CD14-positive monocyte (primary cell): ENCODE results near the gene LRRC45. TPM values are rescaled to one million over a fixed set of nuclear protein-coding genes. Genes with fewer than 3 reads are reported as not detected.

ENCODE experiments used
- DNase-seq, 3 donors: peaks; one replicate each; pipeline ENCODE4 v3.0.0-alpha.2; 2011 to 2022
- H2AFZ ChIP-seq: 2 replicates; pipeline ENCODE4 v1.6.0; 2012; ENCODE audit warnings: mild to moderate bottlenecking, low read depth, low read length, inconsistent platforms; ENCODE audit not compliant: insufficient read depth, poor library complexity, severe bottlenecking
- H3K27ac ChIP-seq, 2 donors: 1 replicate in 1 of 2; 2 replicates in 1 of 2; pipeline ENCODE4 v1.5.1; 2012 to 2013; ENCODE audit warnings: low read length in 2 of 2, control low read depth in 1 of 2, inconsistent platforms in 1 of 2, low read depth in 1 of 2, mild to moderate bottlenecking in 1 of 2
- H3K27me3 ChIP-seq, 2 donors: one replicate each; pipeline versions ENCODE4 v1.6.0 to v1.6.1; 2011 to 2013; ENCODE audit warnings: low read length in 2 of 2; ENCODE audit not compliant: control insufficient read depth in 2 of 2, insufficient read depth in 2 of 2
- H3K36me3 ChIP-seq, 2 donors: replicated peaks in 1 of 2; 1 replicate in 1 of 2; 2 replicates in 1 of 2; pipeline versions ENCODE4 v1.5.1 to v1.6.1; 2012 to 2013; ENCODE audit warnings: low read length in 2 of 2, control low read depth in 1 of 2, inconsistent platforms in 1 of 2, mild to moderate bottlenecking in 1 of 2; ENCODE audit not compliant: insufficient read depth in 2 of 2, control insufficient read depth in 1 of 2
- H3K4me1 ChIP-seq, 2 donors: 1 replicate in 1 of 2; 2 replicates in 1 of 2; pipeline versions ENCODE4 v1.5.1 to v1.6.1; 2012 to 2013; ENCODE audit warnings: low read length in 2 of 2, control low read depth in 1 of 2, inconsistent platforms in 1 of 2, mild to moderate bottlenecking in 1 of 2, moderate library complexity in 1 of 2; ENCODE audit not compliant: insufficient read depth in 2 of 2, control insufficient read depth in 1 of 2
- H3K4me2 ChIP-seq: replicated peaks from 2 replicates; pipeline ENCODE3; 2012; ENCODE audit warnings: low read length, moderate library complexity, mild to moderate bottlenecking; ENCODE audit not compliant: poor library complexity, severe bottlenecking; ENCODE audit errors: extremely low read depth
- H3K4me3 ChIP-seq, 3 experiments: fragments of 200-600 bp in 1 of 3; sonication (generic) in 1 of 3; replicated peaks in 1 of 3; 1 replicate in 2 of 3; 2 replicates in 1 of 3; pipeline ENCODE4 v1.5.1; 2011 to 2013; ENCODE audit warnings: low read length in 3 of 3, mild to moderate bottlenecking in 3 of 3, control low read depth in 2 of 3, low read depth in 2 of 3, inconsistent platforms in 1 of 3, moderate library complexity in 1 of 3
- H3K79me2 ChIP-seq: 2 replicates; pipeline ENCODE4 v1.6.0; 2012; ENCODE audit warnings: mild to moderate bottlenecking, control low read depth, inconsistent platforms, low read length, moderate library complexity; ENCODE audit not compliant: insufficient read depth
- H3K9ac ChIP-seq: 2 replicates; pipeline ENCODE4 v1.6.0; 2017; ENCODE audit warnings: low read length, mild to moderate bottlenecking; ENCODE audit not compliant: insufficient read depth, poor library complexity, severe bottlenecking
- H3K9me3 ChIP-seq, 2 donors: replicated peaks in 1 of 2; 1 replicate in 1 of 2; 2 replicates in 1 of 2; pipeline versions ENCODE4 v1.5.1 to v1.6.1; 2012 to 2013; ENCODE audit warnings: low read length in 2 of 2, control low read depth in 1 of 2; ENCODE audit not compliant: control insufficient read depth in 1 of 2, insufficient read depth in 1 of 2
- H4K20me1 ChIP-seq: 2 replicates; pipeline ENCODE4 v1.6.0; 2012; ENCODE audit warnings: mild to moderate bottlenecking, low read length, control low read depth, moderate library complexity; ENCODE audit not compliant: insufficient read depth
- H3K27ac Mint-ChIP-seq, 7 donors: one replicate each; pipeline ENCODE4 v1.8.0; 2020; ENCODE audit warnings: mild to moderate bottlenecking in 7 of 7, mixed read lengths in 7 of 7, moderate library complexity in 6 of 7, inconsistent platforms in 2 of 7
- H3K27me3 Mint-ChIP-seq, 3 donors: one replicate each; pipeline ENCODE4 v1.8.0; 2021 to 2022; ENCODE audit warnings: low read depth in 3 of 3, mild to moderate bottlenecking in 3 of 3, mixed read lengths in 3 of 3, moderate library complexity in 3 of 3, inconsistent platforms in 1 of 3
- H3K36me3 Mint-ChIP-seq, 2 donors: one replicate each; pipeline ENCODE4 v1.8.0; 2020; ENCODE audit warnings: mixed read lengths in 2 of 2, inconsistent platforms in 1 of 2, mild to moderate bottlenecking in 1 of 2
- H3K4me1 Mint-ChIP-seq: one replicate; pipeline ENCODE4 v1.8.0; 2020; ENCODE audit warnings: mild to moderate bottlenecking, mixed read lengths
- H3K4me3 Mint-ChIP-seq, 2 donors: one replicate each; pipeline ENCODE4 v1.8.0; 2020; ENCODE audit warnings: mild to moderate bottlenecking in 2 of 2, mixed read lengths in 2 of 2, moderate library complexity in 1 of 2
- H3K9me3 Mint-ChIP-seq, 7 donors: one replicate each; pipeline ENCODE4 v1.8.0; 2020 to 2022; ENCODE audit warnings: mixed read lengths in 7 of 7, mild to moderate bottlenecking in 6 of 7, moderate library complexity in 6 of 7, inconsistent platforms in 2 of 7
- WGBS: methylation state at CpG from one replicate; pipeline ENCODE4 v1.1.5; 2013; ENCODE audit warnings: missing lambda C conversion rate; ENCODE audit not compliant: insufficient coverage; 5-methylcytosine and 5-hydroxymethylcytosine counted together
- intact Hi-C, 2 donors: fragments of 100-400 bp; cut with micrococcal nuclease; formaldehyde crosslinking; loops; one replicate each; pipeline versions ENCODE4 v1.15.0 to v1.15.1; 2023
- polyA plus RNA-seq, 3 donors: library from polyadenylated mRNA; depleted of rRNA in 1 of 3; unstranded in 2 of 3; stranded (reverse) in 1 of 3; fragments of 300-500 nt in 2 of 3; fragments of >200 nt in 1 of 3; fragmentation: Illumina TruSeq in 2 of 3; gene quantifications; 1 replicate in 2 of 3; 2 replicates in 1 of 3; pipeline ENCODE4 v1.2.3, GENCODE V29; 2012 to 2021
- TF ChIP-seq, protein P1 (sequence below): fragments of 200-600 bp; IDR thresholded peaks from one replicate; pipeline ENCODE4 v1.8.0; 2022; ENCODE audit warnings: antibody characterized with exemption, mild to moderate bottlenecking

LRRC45 gene
- polyA plus RNA-seq, 3 donors = 2.6 to 12.2 (median 3.4) TPM

DNA sequence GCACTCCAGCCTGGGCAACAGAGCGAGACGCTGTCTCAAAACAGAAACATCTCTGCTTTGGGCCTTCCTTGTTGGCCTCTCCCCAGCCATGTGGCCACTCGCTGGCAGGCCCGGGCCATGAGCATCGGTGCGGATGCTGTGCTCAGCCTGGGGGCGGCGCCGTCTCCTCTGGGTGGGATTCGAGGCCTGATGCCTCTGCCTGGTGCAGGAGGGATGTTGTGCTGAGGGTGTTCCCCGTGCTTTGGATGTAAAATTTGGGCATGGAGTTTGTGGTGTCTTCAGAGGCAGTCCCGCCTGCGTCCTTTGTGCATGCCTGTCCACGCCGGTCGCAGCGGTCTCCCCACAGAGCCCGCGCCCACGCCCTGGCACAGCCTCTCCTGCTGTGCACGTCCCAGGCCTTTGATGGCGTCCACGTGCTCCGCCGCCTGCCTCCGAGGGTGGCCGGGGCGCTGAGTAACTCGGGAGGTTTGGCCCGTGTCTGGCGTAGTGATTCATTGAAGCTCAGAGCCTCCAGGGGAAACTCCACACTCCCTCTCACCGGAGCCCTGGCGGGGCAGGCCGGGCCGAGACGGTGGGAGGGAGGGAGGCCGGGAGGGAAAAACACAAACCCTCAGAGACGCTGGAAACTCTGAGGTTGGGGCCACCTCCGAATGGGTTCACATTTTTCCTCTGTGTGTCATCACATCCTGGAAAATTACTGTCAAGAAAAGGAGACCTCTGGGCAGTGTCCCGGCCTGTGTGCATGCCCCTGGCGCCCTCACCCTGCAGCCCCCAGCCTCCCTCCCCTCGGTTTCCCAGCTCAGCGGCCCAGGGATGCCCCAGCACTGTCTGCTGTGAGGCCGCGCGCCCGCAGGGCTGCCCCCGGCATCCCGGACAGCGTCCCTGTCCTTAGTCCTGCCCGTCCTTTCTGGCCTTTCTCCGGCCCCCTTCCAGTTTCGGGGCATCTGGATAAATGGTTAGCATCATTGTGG lies 19.4 kb upstream of the LRRC45 start:
- Histone ChIP-seq H3K27ac (no peak overlapping the region), H3K4me3 (no peak overlapping the region), H3K36me3 (no peaks in the 10 kb centered on the region), H3K4me2 (no peak overlapping the region), H4K20me1 (peaks cover 7% of the 10 kb centered on the region), H3K79me2 (no peaks in the 10 kb centered on the region), H3K27me3 (no peaks in the 10 kb centered on the region), H2AFZ (no peak overlapping the region), H3K4me1 (no peaks in the 10 kb centered on the region), H3K9ac (no peak overlapping the region), H3K9me3 (no peaks in the 10 kb centered on the region)
- no peak for DNase-seq
- H3K4me3 Mint-ChIP-seq = no peak overlapping the region
- WGBS = 96% methylated on average over 43 of the region's 53 CpGs
- TF ChIP-seq, protein P1, sequence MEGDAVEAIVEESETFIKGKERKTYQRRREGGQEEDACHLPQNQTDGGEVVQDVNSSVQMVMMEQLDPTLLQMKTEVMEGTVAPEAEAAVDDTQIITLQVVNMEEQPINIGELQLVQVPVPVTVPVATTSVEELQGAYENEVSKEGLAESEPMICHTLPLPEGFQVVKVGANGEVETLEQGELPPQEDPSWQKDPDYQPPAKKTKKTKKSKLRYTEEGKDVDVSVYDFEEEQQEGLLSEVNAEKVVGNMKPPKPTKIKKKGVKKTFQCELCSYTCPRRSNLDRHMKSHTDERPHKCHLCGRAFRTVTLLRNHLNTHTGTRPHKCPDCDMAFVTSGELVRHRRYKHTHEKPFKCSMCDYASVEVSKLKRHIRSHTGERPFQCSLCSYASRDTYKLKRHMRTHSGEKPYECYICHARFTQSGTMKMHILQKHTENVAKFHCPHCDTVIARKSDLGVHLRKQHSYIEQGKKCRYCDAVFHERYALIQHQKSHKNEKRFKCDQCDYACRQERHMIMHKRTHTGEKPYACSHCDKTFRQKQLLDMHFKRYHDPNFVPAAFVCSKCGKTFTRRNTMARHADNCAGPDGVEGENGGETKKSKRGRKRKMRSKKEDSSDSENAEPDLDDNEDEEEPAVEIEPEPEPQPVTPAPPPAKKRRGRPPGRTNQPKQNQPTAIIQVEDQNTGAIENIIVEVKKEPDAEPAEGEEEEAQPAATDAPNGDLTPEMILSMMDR = no peak
- peaks cover 0 to 3% (median 2%) of the 10 kb centered on the region in 3 donors for H3K27me3 Mint-ChIP-seq
- H3K9me3 Mint-ChIP-seq = no peaks in the 10 kb centered on the region
- intact Hi-C loops = no loop called here
- H3K4me1 Mint-ChIP-seq = no peaks in the 10 kb centered on the region
- no peak overlapping the region for H3K27ac Mint-ChIP-seq
- peaks cover 0 to 13% of the 10 kb centered on the region in 2 donors for H3K36me3 Mint-ChIP-seq

DNA sequence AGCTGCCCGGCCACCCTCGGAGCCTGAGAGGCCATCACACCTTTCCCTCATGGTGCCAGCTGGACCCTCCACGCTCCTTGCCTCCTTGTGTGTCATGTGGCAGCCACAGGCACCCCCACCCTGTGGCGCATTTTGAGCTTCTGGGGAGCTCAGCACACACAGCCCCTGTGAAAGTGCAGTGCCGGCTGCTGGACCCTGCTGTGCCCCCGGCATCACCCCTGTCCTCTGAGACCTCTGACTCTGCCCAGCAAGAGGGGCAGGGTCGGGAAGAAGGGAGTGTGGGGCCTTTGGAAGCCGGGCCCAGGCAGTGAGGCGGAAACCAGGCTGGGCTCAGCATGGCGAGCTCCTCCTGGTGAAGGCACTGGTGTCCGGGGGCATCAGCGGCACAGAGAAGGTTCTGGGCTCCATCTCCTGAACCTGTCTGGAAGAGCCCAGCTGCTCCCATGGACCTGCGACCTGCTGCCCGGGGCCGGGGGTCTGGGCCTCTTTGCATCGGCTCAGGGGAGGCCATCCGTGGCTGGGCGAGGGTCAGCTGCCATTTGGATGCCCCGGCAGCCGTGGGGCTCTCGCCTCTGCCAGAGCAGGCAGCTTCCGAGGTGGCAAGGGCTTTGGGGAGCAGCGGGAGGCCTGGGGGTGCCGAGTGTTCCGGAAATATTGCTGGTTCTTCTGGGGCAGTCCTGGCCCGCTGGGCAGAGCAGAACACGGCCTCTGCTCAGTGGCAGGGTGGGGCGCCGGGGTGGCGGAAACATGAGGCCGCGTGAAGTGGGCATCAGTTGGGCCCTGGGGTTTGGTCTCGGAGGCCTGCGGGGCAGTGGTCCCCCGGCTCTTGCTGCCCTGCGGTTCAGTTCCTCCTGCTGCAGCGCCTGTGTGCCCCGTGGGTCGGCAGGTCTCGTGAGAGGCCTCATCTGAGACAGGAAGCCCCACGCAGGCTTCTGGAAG lies 18.3 kb upstream of the LRRC45 start:
- Histone ChIP-seq H3K4me2 (no peak overlapping the region), H3K36me3 (peaks cover 0 to 7% of the 10 kb centered on the region in 2 donors), H3K4me3 (no peak overlapping the region), H4K20me1 (peaks cover 7% of the 10 kb centered on the region), H3K4me1 (no peaks in the 10 kb centered on the region), H3K27ac (no peak overlapping the region), H3K9ac (no peak overlapping the region), H3K9me3 (no peaks in the 10 kb centered on the region), H3K27me3 (no peaks in the 10 kb centered on the region), H3K79me2 (no peaks in the 10 kb centered on the region), H2AFZ (no peak overlapping the region)
- peaks cover 2 to 3% (median 2%) of the 10 kb centered on the region in 3 donors for H3K27me3 Mint-ChIP-seq
- H3K27ac Mint-ChIP-seq = peak overlapping the region in 1 of 7 donors; percentile 58
- H3K4me3 Mint-ChIP-seq = no peak overlapping the region
- TF ChIP-seq, protein P1 = no peak
- no peaks in the 10 kb centered on the region for H3K9me3 Mint-ChIP-seq
- peaks cover 0 to 10% of the 10 kb centered on the region in 2 donors for H3K36me3 Mint-ChIP-seq
- 85% methylated on average over 40 of the region's 41 CpGs for WGBS
- DNase-seq = no peak
- H3K4me1 Mint-ChIP-seq = no peaks in the 10 kb centered on the region
- intact Hi-C loops = no loop called here
